OCI-LY7 (cell line): ENCODE data around the gene TPR.

Experiments
- EZH2phosphoT487 ChIP-seq: fragments of 200-600 bp; sonication (generic); IDR thresholded peaks from 2 replicates; pipeline ENCODE4 v1.6.1; 2018; ENCODE audit warnings: low read depth, borderline replicate concordance, mild to moderate bottlenecking, mixed run types, antibody characterized with exemption, low read length, moderate library complexity, mixed read lengths
- TF ChIP-seq, protein P1 (sequence below): fragments of 200-600 bp; sonication (generic); conservative IDR thresholded peaks from 2 replicates; pipeline ENCODE4 v1.5.1; 2014; ENCODE audit warnings: mild to moderate bottlenecking, antibody characterized with exemption, low read length, moderate library complexity, mixed read lengths

DNA sequence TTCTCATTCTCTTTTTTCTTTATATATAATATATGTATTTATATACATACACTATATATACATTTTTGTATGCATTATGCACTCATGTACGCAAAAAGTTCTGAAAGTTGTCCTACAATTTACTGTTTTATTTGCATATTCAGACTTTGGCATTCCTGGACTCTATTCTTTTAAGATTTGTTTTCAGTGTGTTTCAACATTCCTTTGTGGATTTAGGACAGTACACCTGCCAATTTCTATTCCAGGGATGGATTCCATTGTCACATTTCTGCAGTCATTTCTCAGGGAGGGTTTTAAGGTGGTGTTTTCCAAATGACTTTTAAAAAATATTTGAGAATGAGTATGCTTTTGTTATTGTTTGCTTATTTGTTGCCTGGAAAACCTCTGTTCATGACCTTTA, 76.2 kb downstream of the TPR start:
- TF ChIP-seq, protein P1, sequence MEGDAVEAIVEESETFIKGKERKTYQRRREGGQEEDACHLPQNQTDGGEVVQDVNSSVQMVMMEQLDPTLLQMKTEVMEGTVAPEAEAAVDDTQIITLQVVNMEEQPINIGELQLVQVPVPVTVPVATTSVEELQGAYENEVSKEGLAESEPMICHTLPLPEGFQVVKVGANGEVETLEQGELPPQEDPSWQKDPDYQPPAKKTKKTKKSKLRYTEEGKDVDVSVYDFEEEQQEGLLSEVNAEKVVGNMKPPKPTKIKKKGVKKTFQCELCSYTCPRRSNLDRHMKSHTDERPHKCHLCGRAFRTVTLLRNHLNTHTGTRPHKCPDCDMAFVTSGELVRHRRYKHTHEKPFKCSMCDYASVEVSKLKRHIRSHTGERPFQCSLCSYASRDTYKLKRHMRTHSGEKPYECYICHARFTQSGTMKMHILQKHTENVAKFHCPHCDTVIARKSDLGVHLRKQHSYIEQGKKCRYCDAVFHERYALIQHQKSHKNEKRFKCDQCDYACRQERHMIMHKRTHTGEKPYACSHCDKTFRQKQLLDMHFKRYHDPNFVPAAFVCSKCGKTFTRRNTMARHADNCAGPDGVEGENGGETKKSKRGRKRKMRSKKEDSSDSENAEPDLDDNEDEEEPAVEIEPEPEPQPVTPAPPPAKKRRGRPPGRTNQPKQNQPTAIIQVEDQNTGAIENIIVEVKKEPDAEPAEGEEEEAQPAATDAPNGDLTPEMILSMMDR = no peak
- no peak for TF ChIP-seq EZH2phosphoT487
